ENCODE measurements around the gene AMPD3.
A peak's percentile ranks its signal among the peaks of the same experiment; 100 is the strongest.

The AMPD3 gene

DNA sequence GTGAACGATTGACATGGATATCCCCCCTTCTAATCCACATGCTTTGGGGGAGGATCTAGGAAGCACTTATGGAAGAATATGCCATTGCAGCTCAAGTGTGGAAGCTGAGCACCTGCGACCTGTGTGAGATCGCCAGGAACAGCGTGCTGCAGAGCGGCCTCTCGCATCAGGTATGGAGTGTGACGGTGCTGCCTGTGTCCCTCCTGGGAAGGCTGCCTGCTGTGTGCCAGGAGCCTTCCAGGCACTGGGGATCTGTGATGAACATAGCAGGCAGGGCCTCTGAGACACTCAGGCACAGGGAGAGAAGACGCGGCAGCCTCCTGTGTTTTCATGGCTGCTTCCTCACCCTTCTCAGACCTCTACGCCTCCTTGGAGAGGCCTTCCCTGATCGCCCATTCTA lies 49.4 kb downstream of the AMPD3 start:
- ATAC-seq (no peak), DNase-seq (no peak)

DNA sequence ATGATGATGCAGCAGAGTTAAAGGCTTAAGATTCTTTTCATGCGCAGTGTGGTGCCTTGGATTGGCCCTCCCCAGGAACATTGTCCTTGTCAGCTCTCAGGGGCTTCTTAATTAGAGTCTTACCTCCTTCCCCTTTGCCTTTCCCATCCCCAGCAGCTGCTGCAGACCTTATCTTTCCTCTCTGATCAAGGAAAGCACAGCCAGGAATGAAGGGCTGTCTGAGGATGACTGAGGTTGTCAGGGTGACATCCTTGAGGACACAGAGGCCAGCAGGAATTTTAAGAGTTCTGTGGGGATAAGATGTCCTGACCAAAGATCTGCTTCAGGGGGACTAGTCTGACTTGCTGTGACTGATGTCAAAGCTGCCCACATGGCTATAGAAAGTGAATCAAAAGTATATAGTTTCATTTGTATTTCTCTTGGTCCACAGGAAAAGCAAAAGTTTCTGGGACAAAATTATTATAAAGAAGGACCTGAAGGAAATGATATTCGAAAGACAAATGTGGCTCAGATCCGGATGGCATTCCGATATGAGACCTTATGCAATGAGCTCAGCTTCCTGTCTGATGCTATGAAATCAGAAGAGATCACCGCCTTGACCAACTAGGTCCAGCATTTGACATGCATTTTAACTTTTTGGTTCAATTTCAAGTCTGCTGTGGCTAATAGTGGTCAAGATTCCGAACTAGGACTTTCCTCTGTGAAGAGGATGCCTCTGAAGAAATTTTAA lies 50.4 kb downstream of the AMPD3 start:
- no peak for DNase-seq
- ATAC-seq: no peak

DNA sequence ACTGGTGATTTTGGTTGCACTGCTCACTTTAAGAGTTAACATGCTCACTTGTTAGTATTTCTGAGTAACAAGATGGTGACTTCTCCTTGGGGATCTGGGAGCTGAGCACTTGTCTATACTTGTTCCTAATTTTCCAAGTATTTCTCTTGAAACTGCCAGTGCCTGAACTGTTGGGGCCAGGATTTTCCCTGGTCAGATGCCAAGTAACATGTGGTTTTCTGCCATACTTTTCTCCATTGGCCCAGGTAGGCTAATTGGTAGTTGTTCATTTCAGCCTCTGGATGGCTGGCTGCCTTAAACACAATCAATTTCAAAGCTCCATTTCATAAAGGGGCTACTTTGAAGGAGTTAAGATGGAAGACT lies 50.9 kb downstream of the AMPD3 start:
- DNase-seq (no peak), ATAC-seq (no peak)

DNA sequence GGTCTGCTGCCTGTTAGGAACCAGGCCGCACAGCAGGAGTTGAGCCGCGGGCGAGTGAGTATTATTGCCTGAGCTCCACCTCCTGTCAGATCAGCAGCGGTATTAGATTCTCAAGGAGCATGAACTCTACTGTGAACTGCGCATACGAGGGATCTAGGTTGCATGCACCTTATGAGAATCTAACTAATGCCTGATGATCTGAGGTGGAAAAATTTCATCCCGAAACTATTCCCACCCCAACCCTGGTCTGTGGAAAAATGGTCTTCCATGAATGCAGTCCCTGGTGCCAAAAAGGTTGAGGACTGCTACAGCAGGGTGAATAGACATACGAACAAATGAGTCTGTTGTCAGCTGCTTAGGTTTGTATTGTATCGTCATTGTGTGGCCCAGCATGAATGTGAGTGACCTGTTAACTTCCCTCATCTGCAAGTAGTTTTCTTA lies 56.1 kb downstream of the AMPD3 start:
- ATAC-seq: no peak
- no peak for DNase-seq

DNA sequence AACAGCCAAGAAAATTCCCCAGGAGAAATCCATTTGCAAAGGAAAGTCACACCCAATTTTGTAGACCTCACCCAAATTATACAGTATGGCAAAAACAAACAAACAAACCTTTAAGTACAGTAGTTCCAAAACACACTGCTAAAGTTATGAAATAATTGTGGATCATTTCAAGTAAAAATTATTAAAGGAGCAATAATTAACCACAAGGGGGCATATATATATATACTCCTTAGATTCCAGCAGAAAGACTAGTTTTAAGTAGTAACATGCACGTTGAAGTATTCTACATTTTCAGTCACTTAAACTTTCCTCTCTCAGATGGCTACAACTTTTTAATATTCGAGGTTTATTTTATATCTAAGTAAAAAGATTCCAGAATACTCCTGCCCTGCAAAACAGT lies 59.1 kb downstream of the AMPD3 start:
- ATAC-seq (no peak), DNase-seq (no peak)

DNA sequence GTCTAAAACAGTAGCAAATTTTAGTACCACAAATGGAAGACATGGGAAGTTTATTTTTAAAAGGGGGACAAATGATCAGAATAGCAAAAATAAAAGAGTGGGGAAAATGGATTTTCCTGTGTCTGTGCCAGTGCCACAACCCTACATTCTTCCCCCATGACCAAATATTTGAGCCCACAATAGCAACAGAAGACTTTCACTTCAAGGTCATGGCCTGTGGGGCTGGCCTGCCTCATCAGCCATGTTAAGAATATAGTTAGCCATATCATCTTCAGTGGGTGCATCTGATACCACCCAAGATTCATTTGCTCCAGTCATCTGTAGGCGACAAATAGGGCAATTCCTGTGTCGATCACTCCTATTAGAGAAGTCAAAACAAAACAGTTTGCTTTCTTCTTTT lies 59.6 kb downstream of the AMPD3 start:
- ATAC-seq (no peak), DNase-seq (no peak)

DNA sequence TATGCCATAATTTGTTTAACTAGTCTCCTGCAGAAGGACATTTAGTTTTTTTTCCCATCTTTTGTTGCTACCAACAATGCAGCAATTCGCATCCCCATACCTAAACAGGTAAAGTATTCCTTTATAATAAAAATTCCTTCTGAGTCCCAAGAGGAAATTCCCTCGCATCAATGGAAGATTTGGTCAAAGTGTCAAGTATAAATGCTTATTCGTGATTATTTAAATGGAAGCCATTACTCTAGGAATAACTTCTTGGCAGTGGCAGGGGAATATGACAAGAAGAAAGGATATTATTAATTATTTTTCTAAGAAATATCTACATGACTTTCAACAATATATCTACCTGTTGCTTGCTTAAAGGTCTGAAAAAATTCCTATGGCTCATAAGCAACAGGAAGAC lies 60.4 kb downstream of the AMPD3 start:
- no peak for ATAC-seq
- no peak for DNase-seq

DNA sequence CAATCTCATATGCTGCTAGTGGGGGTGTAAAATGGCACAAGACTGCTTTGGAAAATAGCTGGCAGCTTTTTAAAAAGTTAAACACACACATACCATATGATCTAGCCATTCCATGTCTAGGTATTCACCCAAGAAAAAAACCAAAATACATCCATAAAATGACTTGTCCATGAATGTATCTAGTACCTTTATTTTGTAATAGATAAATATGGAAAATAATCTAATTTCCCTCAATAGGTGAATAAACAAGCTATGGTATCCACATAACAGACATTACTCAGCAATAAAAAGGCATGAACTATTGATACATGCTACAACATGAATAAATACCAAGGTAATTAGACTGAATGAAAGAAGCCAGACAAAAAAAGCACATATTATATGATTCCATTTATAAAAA lies 63.1 kb downstream of the AMPD3 start:
- ATAC-seq: no peak

DNA sequence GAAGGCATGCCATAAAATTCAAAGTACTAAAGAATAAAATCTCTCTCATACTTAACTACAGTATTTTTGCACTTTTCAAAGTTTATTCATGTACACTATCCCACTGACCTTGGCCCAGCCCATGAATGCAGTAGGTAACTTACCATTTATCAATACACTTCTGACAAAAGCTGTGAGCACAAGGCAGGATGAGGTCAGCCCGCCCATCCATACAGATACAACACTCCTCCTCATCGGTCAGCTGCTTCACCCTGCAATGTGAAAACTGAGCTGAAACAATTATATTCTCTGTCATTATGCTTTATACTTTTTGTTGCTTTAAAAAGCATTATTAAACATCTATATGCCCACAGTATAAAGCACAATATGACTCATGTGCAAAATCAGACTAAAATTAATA lies 63.8 kb downstream of the AMPD3 start:
- ATAC-seq (no peak), DNase-seq (no peak)

More for the DNA sequence above, 63.1 kb downstream of the AMPD3 start:
- no peak for DNase-seq

DNA sequence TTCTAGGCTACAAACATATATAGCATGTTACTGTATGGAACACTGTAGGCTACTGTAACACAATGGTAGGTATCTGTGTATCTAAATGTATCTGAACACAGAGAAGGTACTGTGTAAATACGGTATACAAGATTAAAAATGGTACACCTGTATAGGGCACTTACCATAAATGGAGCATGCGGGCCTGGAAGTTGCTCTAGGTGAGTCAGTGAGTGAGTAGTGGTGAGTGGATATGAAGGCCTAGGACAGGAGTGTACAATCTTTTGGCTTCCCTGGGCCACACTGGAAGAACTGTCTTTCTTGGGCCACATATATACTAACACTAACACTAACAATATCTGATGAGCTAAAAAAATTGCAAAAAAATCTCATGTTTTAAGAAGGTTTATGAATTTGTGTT lies 64.6 kb downstream of the AMPD3 start:
- ATAC-seq: no peak

DNA sequence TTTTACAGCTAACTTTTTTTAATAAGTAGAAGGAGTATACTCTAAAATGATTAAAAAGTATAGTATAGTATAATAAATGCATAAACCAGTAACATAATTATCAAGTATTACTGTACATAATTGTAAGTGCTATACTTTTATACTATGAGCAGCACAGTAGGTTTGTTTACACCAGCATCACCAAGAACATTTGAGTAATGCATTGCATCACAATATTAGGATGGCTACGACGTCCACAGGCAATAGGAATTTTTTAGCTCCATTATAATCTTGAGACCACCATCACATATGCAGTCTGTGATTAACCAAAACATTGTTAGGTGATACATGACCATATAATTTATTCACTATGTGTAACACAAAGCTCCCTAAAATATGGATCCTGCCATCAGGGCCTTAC lies 65.5 kb downstream of the AMPD3 start:
- no peak for DNase-seq

More for the DNA sequence above, 64.6 kb downstream of the AMPD3 start:
- DNase-seq: no peak

DNA sequence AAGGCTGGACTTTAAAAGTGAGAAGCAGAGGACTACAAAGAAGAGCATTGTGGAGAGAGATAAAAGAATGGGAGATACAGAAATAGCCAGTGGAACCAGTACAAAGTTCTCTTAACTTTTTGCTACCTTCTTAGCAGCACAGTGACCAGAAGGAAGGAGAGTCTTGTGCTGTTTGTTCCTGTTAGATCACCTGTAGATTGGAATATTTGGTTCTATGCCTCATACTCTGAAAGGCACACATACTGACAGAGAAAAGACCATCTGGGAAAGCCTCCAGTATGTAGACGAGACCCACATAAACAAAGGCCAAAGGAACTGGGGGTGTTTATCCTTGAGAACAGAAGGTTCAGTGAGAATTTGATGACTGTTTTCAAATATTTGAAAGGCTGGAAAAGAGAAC lies 67.2 kb downstream of the AMPD3 start:
- DNase-seq (no peak), ATAC-seq (no peak)

More for the DNA sequence above, 65.5 kb downstream of the AMPD3 start:
- no peak for ATAC-seq

DNA sequence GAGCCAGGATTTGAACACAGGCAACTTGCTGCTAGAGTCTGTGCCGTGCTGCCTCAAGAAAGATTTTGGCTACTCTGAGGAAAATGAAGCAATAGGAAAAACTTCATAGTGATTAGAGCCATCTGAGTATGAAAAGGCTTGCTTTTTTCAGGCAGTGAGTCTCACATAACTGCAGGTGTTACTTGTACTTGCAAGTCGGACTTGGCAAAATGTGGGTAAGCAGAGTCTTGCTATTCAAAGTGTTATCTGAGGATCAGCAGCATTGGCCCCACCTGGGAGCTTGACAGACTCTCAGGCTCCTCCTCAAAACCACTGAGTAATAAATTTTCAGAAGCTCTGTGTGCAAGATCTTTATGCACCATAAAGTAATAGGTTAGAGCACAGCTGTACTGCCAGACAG lies 67.9 kb downstream of the AMPD3 start:
- ATAC-seq: no peak
- DNase-seq: no peak

DNA sequence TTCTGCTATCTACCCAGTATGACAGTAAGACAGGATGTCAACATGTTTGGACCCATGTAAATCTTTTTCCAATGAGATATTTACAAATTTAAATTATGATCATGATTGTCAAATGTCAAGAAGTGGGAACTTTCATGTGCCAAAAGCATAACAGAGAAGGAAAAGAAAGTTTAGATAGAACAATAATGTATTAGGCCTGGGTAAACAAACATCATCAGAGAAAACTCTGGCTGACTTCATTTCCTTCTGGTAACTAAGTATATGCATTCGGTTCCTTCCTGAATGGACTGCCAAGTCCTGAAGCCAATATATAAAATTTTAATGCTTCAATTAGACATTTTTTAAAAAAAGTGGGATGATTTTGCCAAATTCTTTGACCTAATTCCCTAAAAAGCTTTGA lies 69.4 kb downstream of the AMPD3 start:
- DNase-seq (no peak), ATAC-seq (no peak)

DNA sequence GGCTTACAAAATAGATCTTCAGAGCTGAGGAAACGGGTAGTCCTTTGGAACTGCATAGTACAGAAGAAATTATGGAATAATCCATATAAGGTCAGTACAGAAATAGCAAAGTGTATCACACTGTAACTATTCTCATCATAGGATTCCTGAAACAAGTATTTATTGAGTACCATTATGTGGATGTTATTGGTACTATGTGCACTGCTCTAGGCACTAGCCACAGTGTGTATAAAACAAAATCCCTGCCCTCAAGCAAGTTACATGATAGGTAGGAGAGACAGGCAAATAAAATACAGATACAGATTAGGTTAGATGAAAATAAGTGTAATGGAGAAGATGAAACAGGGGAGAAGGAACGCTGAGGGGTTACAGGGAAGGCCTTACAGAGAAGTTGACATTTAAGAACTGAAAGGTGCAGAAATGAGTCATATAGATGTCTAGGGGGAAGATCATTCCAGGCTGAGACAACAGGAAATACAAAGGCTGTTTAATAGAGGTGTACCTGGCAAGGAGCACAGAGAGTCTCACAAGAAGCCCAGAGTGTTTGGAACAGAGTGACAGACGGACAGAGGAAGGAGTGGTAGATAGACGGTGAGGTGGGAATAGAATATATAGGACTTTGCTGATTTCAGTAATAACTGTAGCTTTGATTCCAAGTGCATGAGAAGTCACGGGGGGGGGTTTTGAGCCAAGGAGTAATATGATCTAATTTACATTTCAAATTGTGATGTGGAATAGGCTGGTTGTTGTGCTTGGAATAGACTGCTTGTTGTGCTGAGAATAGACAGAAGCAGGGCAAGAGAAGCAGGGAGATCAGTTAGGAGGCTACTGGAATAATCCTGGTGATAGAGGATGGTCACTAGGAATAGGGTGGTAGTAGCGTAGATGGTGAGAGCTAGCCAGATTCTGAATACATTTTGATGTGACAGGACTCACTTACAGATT lies 72.2 kb downstream of the AMPD3 start:
- no peak for DNase-seq
- ATAC-seq: peak; percentile 97

DNA sequence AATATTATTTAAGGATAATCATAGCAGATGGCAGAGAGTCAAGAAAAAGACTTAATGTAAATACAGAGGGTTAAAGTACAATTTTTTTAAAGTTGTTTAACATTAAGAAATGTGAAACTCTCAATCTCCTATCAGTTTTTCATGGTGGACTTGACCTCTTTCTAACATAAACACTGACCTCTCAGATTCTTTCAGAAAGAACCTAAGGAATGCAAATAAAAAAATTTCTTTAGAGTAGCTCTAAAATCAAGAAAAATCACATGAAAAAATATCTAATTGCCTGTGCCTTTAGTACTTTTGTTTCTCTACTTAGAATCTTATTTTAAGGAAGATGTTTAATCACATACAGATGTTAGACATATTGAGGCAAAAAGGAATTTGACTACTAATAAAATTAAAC lies 73.1 kb downstream of the AMPD3 start:
- ATAC-seq: no peak
- DNase-seq: no peak

DNA sequence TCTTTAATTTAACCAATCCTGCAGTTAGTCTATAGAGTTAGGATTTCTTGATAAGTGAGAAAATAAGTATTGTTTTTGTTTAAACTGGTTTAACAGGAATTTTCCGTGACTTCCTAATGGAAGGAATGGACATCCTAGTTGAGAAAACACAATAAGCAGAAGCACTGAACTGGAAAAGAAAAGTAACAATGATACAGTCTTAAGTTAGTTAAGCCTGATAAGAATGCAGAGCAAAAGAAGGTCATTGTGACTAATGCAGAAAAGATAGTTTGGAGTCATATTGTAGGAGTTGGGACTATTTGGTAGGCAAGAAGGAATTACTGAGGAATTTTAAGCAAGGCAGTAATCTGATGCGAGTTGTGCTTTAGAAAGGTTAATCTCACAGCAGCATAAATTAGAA lies 74.2 kb downstream of the AMPD3 start:
- no peak for DNase-seq
- ATAC-seq: no peak

DNA sequence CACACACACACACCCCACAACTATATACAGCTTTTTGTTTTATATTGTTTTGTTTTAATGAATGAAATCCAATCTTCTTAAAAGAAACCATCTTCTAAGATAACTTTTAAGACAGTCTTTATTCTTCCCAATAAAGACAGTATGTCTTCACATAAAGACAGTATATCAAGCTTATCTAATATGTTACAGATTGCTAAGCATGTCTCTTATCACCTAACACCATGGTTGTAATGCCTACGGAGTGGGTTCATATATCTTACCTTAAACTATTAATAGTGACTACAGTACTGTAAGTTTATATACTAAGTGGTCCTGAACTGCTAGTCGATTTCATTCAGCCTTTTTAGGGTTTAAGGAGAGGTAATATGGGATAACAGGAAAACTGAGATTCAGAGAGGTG lies 77.5 kb downstream of the AMPD3 start:
- no peak for ATAC-seq

DNA sequence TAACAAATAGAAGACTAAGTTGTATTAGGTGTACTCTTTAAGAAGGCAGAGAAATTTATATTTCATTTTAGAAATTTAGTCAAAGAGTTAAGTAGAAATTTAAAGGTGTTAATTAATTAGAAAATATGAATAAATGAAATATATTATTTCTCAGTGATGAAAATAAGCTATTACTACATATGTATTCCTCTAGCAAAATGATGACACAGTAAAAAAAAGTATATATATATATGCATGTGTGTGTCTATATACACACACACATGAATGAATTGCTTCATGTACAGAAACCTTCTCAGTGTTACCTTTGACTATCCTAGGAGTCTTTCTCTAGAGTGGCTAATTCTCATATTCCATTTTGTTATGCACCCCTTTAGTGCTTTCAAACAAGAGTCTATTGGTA lies 78.3 kb downstream of the AMPD3 start:
- DNase-seq (no peak), ATAC-seq (no peak)

More for the DNA sequence above, 77.5 kb downstream of the AMPD3 start:
- no peak for DNase-seq

DNA sequence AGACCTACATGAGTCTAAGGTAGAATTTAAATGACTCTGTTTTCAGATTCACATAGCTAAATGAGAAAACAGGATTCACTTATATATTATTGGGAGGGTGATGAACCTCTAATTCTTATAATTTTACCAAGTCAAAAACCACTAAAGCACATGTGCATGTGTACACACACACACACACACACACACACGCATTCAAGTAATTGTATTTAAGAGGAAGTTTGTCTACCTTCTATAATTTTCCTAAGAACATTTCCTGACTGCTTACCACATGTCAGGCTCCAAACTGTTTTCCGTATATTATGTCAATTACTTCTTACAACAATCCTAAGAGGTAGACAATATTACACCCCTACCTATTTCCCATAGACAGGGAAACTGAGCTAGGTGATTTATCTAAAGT lies 79.3 kb downstream of the AMPD3 start:
- DNase-seq (no peak), ATAC-seq (no peak)

DNA sequence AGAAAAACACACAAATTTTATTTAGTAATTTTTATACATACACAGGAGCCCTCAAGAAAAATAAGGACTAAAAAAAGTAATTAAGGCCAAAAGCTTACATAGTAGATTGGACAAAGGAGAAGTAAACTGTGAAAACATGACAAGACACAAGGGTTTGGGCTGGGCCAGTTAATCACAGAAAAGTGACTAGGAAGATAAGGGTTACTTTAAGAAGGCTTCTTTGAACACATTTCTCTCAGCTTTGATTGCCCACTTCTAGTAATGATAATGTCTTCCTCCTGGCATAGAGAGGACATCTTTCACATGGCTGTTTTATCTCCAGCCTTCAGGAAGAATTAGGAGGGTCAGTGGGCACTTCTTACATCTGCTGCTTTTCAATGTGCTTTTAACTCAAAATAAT lies 82.5 kb downstream of the AMPD3 start:
- ATAC-seq: no peak
- DNase-seq: no peak

DNA sequence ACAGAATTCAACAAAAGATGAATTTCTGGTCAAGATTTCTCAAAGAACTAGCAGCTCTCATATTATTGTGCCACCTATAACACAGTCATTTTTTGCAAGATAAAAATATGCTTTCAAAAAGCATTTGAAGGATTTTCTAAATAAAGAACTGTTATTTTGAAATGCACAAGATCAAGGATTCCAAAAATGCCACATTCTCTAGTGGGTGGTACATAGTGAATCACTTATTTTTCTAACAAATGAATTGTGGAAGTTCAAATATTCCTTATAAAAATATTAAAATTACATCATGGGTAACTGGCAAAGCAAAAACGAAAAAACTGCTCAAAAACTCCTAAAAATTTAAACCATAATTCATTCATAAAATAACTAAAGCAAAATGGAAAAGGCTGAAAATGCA lies 83.9 kb downstream of the AMPD3 start:
- no peak for ATAC-seq
- DNase-seq: no peak

DNA sequence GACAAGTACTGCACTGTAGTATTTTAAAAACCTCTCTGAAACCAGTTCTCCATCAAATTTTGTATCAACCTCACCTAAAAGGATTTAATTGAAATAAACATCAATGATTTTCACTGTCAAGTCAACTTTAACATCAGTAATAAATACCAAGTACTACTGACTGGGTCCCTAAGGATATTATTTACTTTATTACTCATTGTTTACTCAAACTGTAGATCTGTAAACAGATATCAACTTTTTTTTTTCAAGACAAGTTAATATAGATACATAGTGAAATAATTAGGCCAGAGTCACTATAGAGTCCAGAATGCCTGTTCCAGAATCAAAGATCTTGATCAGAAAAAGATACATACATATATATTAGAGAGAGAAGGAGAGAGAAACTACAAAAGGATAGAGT lies 84.3 kb downstream of the AMPD3 start:
- DNase-seq (no peak), ATAC-seq (no peak)

DNA sequence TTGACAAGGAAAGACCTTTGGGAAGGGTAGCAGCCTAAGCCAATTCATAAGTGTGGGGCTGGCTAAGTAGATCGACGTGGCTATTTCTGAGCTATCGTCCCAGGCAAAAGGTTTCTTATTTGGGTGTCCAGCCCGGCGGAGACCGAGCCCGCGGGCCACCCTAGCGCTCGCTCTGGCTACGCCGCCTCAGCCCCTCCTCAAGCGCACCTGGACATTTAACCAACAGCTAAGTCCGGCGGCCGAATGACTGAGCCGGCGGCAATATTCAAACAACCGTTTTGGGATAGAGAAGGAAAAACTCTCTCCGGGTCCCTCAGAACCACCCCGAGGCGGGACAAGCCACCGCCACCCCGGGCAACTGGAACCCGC lies 85.5 kb downstream of the AMPD3 start:
- peak; percentile 9 for ATAC-seq
- no peak for DNase-seq

All from stimulated activated naive CD8-positive, alpha-beta T cell treated with anti-CD3 and anti-CD28 coated beads, Interleukin-15, Interleukin-2, amounts not matched to agents 100 U/mL and 50 U/mL, for 24 hours (primary cell).